Tibial nerve (tissue), 4 donors: ENCODE measurements around the gene RIOK1. TPM values are rescaled to one million over a fixed set of nuclear protein-coding genes. Genes with fewer than 3 reads are reported as not detected.

ENCODE experiments used
- DNase-seq, 2 donors: peaks; one replicate each; pipeline ENCODE4 v3.0.0-alpha.2; 2019; ENCODE audit warnings: low spot score in 2 of 2
- H3K27ac ChIP-seq, 4 donors: fragments of 200-600 bp; sonication (generic) in 3 of 4; one replicate each; pipeline ENCODE4 v1.5.1; 2017 to 2019; ENCODE audit warnings: mild to moderate bottlenecking in 1 of 4
- H3K27me3 ChIP-seq, 2 donors: fragments of 200-600 bp; sonication (generic) in 1 of 2; one replicate each; pipeline versions ENCODE4 v1.5.1 to v1.6.0; 2017 to 2019
- H3K36me3 ChIP-seq, 3 donors: fragments of 200-600 bp; sonication (generic); one replicate each; pipeline ENCODE4 v1.5.1; 2018 to 2019
- H3K4me1 ChIP-seq, 4 donors: fragments of 200-600 bp; sonication (generic) in 3 of 4; one replicate each; pipeline ENCODE4 v1.5.1; 2017 to 2019
- H3K4me3 ChIP-seq, 4 donors: fragments of 200-600 bp; sonication (generic) in 3 of 4; one replicate each; pipeline ENCODE4 v1.5.1; 2017 to 2019; ENCODE audit warnings: mild to moderate bottlenecking in 1 of 4, moderate library complexity in 1 of 4
- H3K9me3 ChIP-seq, 4 donors: fragments of 200-600 bp; sonication (generic) in 3 of 4; one replicate each; pipeline ENCODE4 v1.5.1; 2017 to 2019
- EP300 ChIP-seq, 2 donors: sonication (generic); formaldehyde crosslinking; IDR thresholded peaks; one replicate each; pipeline ENCODE4 v1.6.1; 2017; ENCODE audit warnings: antibody characterized with exemption in 2 of 2, mild to moderate bottlenecking in 1 of 2
- POLR2A ChIP-seq, 2 donors: fragments of 450-650 bp; IDR thresholded peaks; one replicate each; pipeline ENCODE4 v1.6.1; 2017; ENCODE audit warnings: antibody characterized with exemption in 2 of 2, mild to moderate bottlenecking in 2 of 2, moderate library complexity in 2 of 2
- WGBS, 2 donors: methylation state at CpG; one replicate each; pipeline ENCODE4 v1.1.5; 2018; 5-methylcytosine and 5-hydroxymethylcytosine counted together
- total RNA-seq, 4 donors: library from RNA; depleted of rRNA; stranded (reverse); fragments of >200 nt; gene quantifications; one replicate each; pipeline ENCODE4 v1.1.0, GENCODE V29; 2016
- TF ChIP-seq, protein P1 (sequence below), 5 experiments: fragments of 200-600 bp in 3 of 5; fragments of 450-650 bp in 2 of 5; sonication (generic) in 3 of 5; IDR thresholded peaks; one replicate each; pipeline ENCODE4 v1.5.1; 2016 to 2019; ENCODE audit warnings: antibody characterized with exemption in 5 of 5, mild to moderate bottlenecking in 3 of 5, moderate library complexity in 2 of 5

RIOK1 gene
- total RNA-seq, 4 donors from 2014 or later, result 9.0 to 25.2 (median 12.9) TPM

GRCh38 chr6:7440476-7440875 lies 50.9 kb downstream of the RIOK1 start:
- Histone ChIP-seq H3K36me3 (no peaks in the 10 kb centered on the region), H3K9me3 (no peaks in the 10 kb centered on the region), H3K4me1 (no peaks in the 10 kb centered on the region), H3K27me3 (peaks cover 0 to 2% of the 10 kb centered on the region in 2 donors), H3K4me3 (no peak overlapping the region), H3K27ac (no peak overlapping the region)
- TF ChIP-seq EP300 (IDR thresholded peaks at IDR 0.05), result no peak
- no peak for TF ChIP-seq POLR2A (IDR thresholded peaks at IDR 0.05)
- TF ChIP-seq, protein P1, sequence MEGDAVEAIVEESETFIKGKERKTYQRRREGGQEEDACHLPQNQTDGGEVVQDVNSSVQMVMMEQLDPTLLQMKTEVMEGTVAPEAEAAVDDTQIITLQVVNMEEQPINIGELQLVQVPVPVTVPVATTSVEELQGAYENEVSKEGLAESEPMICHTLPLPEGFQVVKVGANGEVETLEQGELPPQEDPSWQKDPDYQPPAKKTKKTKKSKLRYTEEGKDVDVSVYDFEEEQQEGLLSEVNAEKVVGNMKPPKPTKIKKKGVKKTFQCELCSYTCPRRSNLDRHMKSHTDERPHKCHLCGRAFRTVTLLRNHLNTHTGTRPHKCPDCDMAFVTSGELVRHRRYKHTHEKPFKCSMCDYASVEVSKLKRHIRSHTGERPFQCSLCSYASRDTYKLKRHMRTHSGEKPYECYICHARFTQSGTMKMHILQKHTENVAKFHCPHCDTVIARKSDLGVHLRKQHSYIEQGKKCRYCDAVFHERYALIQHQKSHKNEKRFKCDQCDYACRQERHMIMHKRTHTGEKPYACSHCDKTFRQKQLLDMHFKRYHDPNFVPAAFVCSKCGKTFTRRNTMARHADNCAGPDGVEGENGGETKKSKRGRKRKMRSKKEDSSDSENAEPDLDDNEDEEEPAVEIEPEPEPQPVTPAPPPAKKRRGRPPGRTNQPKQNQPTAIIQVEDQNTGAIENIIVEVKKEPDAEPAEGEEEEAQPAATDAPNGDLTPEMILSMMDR (IDR thresholded peaks at IDR 0.05), result no peak
- WGBS, 2 donors, result 58 to 63% methylated on average over 6 of the region's 6 CpGs
- DNase-seq, result no peak

- H3K4me3 ChIP-seq, result no peak overlapping the region
- H3K27ac ChIP-seq, result no peak overlapping the region
- H3K27me3 ChIP-seq, result peaks cover 0 to 4% of the 10 kb centered on the region in 2 donors
- 89 to 92% methylated on average over 19 to 34 of the region's 40 CpGs for WGBS, 2 donors
- DNase-seq, result no peak
- TF ChIP-seq, protein P1 (IDR thresholded peaks at IDR 0.05), result no peak
- TF ChIP-seq EP300 (IDR thresholded peaks at IDR 0.05) (no peak), POLR2A (IDR thresholded peaks at IDR 0.05) (no peak)
- H3K9me3 ChIP-seq, result no peaks in the 10 kb centered on the region
- no peaks in the 10 kb centered on the region for H3K4me1 ChIP-seq
- no peaks in the 10 kb centered on the region for H3K36me3 ChIP-seq
Measured at GRCh38 chr6:7441048-7441775, 51.6 kb downstream of the RIOK1 start.

DNA sequence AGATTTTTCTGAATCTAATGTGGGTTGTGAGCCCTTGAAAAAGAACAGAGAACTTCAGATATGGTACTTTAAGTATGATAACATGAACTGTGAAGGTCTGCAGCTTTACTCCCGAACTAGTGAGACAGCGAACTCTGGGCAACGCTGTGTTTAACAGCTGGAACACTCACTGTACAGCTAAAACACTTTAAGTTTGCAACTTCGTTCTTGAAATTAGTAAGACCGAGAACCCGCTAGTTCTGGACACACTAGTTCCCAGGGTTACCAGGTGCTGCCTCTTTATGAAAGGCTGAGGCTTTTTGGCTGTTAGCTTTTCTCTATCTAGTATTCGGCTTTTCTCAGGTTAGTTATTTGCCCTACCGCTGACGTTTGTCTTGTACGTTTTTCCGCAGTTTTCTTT lies 52.9 kb downstream of the RIOK1 start:
- no peak for DNase-seq
- Histone ChIP-seq H3K4me1 (no peaks in the 10 kb centered on the region), H3K27ac (no peak overlapping the region), H3K36me3 (no peaks in the 10 kb centered on the region), H3K27me3 (peaks cover 0 to 4% of the 10 kb centered on the region in 2 donors), H3K9me3 (no peaks in the 10 kb centered on the region), H3K4me3 (no peak overlapping the region)
- WGBS, 2 donors, result 89 to 93% methylated on average over 11 of the region's 11 CpGs
- no peak for TF ChIP-seq EP300 (IDR thresholded peaks at IDR 0.05)
- TF ChIP-seq, protein P1 (IDR thresholded peaks at IDR 0.05), result no peak
- TF ChIP-seq POLR2A (IDR thresholded peaks at IDR 0.05), result no peak

DNA sequence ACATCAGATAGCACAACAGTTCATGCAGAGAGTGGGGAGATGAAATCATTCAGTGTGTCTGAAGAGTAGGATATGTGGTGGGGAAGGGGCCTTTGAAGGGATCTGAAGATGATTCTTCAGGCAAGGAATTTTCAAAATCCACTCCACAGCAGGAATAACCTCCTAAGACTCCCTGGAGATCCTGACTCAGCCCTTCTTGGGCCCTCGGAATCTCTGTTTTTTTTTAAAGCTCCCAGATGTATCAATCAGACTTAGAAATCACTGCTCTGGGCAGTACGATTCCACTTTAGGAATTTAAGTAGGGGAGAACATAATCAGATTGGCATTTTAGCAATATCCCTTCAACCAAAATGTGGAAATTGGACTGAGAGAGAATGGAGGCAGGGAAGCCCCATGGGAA lies 55.5 kb downstream of the RIOK1 start:
- DNase-seq, result no peak
- no peak overlapping the region for H3K4me3 ChIP-seq
- TF ChIP-seq EP300 (IDR thresholded peaks at IDR 0.05), result no peak
- TF ChIP-seq, protein P1 (IDR thresholded peaks at IDR 0.05), result no peak
- TF ChIP-seq POLR2A (IDR thresholded peaks at IDR 0.05), result no peak
- peaks cover 0 to 4% of the 10 kb centered on the region in 2 donors for H3K27me3 ChIP-seq
- no peak overlapping the region for H3K27ac ChIP-seq
- no peaks in the 10 kb centered on the region for H3K4me1 ChIP-seq
- no peaks in the 10 kb centered on the region for H3K9me3 ChIP-seq
- no peaks in the 10 kb centered on the region for H3K36me3 ChIP-seq
- WGBS, 2 donors, result 53 to 61% methylated on average over 2 of the region's 2 CpGs

DNA sequence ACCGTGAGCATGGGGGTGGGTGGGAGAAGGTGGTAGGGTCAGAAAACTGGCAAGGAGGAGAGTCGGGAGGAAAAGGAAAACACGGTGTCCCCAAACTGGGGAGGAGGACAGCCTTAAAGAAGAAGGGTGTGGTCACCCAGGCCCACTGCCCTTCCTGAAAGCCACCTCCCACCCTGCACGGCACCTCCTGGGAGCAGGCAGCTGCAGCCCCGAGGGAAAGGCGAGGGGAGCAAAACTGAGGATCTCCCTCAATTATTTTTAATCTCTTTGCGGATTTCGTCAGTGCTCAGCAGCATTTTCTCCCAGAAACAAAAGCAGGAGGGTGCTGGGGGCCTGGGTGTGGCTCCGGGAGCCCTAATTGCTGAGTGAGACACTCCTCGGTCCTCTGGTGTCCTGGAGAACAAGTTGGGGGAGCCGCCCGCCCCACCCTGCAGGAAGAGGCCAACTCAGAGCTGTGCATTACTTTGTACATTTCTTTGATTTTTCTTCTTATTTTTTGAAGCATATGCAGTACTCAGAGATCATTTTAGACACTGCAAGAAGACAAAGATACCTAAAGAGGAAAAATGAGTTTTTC lies 56.4 kb downstream of the RIOK1 start:
- TF ChIP-seq, protein P1 (IDR thresholded peaks at IDR 0.05), result no peak
- Histone ChIP-seq H3K27ac (no peak overlapping the region), H3K27me3 (peaks cover 0 to 4% of the 10 kb centered on the region in 2 donors), H3K4me3 (no peak overlapping the region), H3K36me3 (no peaks in the 10 kb centered on the region), H3K9me3 (no peaks in the 10 kb centered on the region), H3K4me1 (no peaks in the 10 kb centered on the region)
- WGBS, 2 donors, result 62 to 66% methylated on average over 12 of the region's 12 CpGs
- no peak for DNase-seq
